ENCODE results near the gene DNAH3. TPM values are rescaled to one million over a fixed set of nuclear protein-coding genes. Genes with fewer than 3 reads are reported as not detected.
A peak's percentile ranks its signal among the peaks of the same experiment; 100 is the strongest.

The DNAH3 gene
- total RNA-seq, 1 experiment from 2014 or later = 0.70 TPM

DNA sequence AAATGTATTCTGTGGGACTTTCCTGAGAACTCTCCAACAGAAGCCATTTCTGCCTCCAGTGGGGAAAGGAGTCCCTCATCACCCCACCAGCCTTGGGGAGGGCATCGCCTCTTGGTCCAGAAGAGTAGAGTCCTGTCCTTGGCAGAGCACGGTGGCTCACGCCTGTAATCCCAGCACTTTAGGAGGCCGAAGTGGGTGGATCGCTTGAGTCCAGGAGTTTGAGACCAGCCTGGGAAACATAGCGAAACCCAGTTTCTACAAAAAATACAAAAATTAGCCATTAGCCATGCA, 209.1 kb downstream of the DNAH3 start:
- TF ChIP-seq EZH2 (IDR thresholded peaks at IDR 0.05; ENCODE audit: low read depth) = no peak
- TF ChIP-seq, protein P1, sequence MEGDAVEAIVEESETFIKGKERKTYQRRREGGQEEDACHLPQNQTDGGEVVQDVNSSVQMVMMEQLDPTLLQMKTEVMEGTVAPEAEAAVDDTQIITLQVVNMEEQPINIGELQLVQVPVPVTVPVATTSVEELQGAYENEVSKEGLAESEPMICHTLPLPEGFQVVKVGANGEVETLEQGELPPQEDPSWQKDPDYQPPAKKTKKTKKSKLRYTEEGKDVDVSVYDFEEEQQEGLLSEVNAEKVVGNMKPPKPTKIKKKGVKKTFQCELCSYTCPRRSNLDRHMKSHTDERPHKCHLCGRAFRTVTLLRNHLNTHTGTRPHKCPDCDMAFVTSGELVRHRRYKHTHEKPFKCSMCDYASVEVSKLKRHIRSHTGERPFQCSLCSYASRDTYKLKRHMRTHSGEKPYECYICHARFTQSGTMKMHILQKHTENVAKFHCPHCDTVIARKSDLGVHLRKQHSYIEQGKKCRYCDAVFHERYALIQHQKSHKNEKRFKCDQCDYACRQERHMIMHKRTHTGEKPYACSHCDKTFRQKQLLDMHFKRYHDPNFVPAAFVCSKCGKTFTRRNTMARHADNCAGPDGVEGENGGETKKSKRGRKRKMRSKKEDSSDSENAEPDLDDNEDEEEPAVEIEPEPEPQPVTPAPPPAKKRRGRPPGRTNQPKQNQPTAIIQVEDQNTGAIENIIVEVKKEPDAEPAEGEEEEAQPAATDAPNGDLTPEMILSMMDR (conservative IDR thresholded peaks at IDR 0.05) = no peak
- intact Hi-C loops (cut with micrococcal nuclease; ENCODE audit: unreplicated experiment) = no loop called here
- POLR2A ChIA-PET (ENCODE audit: unreplicated experiment) = no interaction called here

DNA sequence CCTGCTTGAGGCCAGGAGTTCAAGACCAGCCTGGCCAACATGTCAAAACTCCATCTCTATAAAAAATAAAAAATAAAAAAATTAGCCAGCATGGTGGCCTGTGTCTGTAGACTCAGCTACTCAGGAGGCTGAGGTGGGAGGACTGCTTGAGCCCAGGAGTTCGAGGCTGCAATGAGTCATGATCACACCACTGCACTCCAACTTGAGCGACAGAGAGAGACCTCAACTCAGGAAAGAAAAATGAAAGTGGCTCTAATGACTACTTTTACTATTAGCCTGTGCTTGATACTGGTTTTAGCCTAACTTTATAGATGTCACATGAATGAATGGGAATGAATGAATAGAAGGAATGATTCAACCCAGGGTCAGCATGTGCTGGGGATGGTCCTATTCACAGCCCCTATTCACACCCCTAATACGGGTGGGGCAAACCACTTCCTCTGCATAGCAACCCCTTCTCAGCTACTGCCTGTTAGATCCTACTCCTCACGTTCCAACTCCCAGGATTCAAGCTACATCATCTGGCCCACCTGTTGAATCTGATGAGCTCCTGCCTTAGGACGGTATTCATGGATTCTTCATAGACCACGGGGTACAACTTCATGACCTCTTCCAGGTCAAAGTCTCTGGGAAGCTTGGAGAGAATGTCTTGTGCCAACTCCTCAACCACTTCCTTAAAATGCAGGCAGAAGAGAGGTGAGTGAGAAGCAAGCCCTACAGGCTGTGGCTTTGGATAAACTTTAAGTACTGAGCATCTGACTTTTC, 209.6 kb downstream of the DNAH3 start:
- H3F3A ChIP-seq (ENCODE audit: insufficient read depth, low read depth) = peaks cover 29% of the 10 kb centered on the region
- H3K9me3 ChIP-seq (ENCODE audit: insufficient read depth, low read depth) = no peaks in the 10 kb centered on the region
- H3K79me2 ChIP-seq (ENCODE audit: low read depth) = no peaks in the 10 kb centered on the region
- DNase-seq = no peak
- H3K4me3 ChIP-seq = no peak overlapping the region
- H4K20me1 ChIP-seq (ENCODE audit: insufficient read depth) = no peaks in the 10 kb centered on the region
- no peaks in the 10 kb centered on the region for H3K9me2 ChIP-seq (ENCODE audit: insufficient read depth)
- no peak overlapping the region for H3K4me2 ChIP-seq
- no peaks in the 10 kb centered on the region for H3K27me3 ChIP-seq (ENCODE audit: insufficient read depth, low read depth)
- H2AFZ ChIP-seq = no peak overlapping the region
- no peak for TF ChIP-seq EZH2 (IDR thresholded peaks at IDR 0.05; ENCODE audit: low read depth)
- TF ChIP-seq, protein P1 (conservative IDR thresholded peaks at IDR 0.05) = no peak
- intact Hi-C loops (cut with micrococcal nuclease; ENCODE audit: unreplicated experiment) = no loop called here
- H3K36me3 ChIP-seq (ENCODE audit: low read depth) = no peaks in the 10 kb centered on the region
- no TSS peak for BruUV-seq (replicated peaks)
- no peak overlapping the region for H3K27ac ChIP-seq
- peaks cover 31% of the 10 kb centered on the region for H3K4me1 ChIP-seq (replicated peaks; ENCODE audit: insufficient read depth)
- CTCF ChIA-PET = no interaction called here
- POLR2A ChIA-PET (ENCODE audit: unreplicated experiment) = no interaction called here

More for the DNA sequence above, 209.1 kb downstream of the DNAH3 start:
- no peak for DNase-seq
- Histone ChIP-seq H3F3A (ENCODE audit: insufficient read depth, low read depth) (peaks cover 29% of the 10 kb centered on the region), H3K27ac (no peak overlapping the region), H3K27me3 (ENCODE audit: insufficient read depth, low read depth) (no peaks in the 10 kb centered on the region), H3K4me1 (replicated peaks; ENCODE audit: insufficient read depth) (peaks cover 31% of the 10 kb centered on the region), H3K36me3 (ENCODE audit: low read depth) (no peaks in the 10 kb centered on the region), H4K20me1 (ENCODE audit: insufficient read depth) (no peaks in the 10 kb centered on the region), H3K9me2 (ENCODE audit: insufficient read depth) (no peaks in the 10 kb centered on the region), H3K4me2 (no peak overlapping the region), H3K9me3 (ENCODE audit: insufficient read depth, low read depth) (no peaks in the 10 kb centered on the region), H2AFZ (no peak overlapping the region), H3K4me3 (no peak overlapping the region), H3K79me2 (ENCODE audit: low read depth) (no peaks in the 10 kb centered on the region)
- CTCF ChIA-PET = no interaction called here
- BruUV-seq (replicated peaks) = no TSS peak

DNA sequence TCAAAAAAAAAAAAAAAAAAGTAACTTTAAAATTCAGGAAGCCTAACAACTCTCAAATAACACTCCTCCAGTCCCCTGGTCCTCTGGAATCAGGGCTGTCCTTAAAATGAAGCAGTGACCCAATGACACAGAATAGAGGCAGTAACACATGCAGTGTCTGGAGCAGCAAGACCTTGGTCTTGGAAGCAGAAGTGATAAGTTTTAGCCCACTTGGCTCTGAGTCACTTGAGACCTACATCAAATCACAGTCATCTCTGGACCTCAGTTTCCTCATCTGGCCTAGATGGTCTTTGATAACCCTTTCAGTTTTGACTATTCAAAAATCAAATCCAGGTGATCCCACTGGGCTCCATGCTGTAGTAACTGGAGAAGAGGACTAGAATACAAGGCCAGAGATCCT, 211.0 kb downstream of the DNAH3 start:
- CTCF ChIA-PET = no interaction called here
- Histone ChIP-seq H4K20me1 (ENCODE audit: insufficient read depth) (no peaks in the 10 kb centered on the region), H3K9me2 (ENCODE audit: insufficient read depth) (no peaks in the 10 kb centered on the region), H3F3A (ENCODE audit: insufficient read depth, low read depth) (peaks cover 29% of the 10 kb centered on the region), H3K4me1 (replicated peaks; ENCODE audit: insufficient read depth) (peaks cover 31% of the 10 kb centered on the region), H2AFZ (no peak overlapping the region), H3K27ac (0 out of 2 replicates have a peak overlapping the region, but pooled peaks have one; percentile 95), H3K27me3 (ENCODE audit: insufficient read depth, low read depth) (no peaks in the 10 kb centered on the region), H3K4me2 (no peak overlapping the region), H3K79me2 (ENCODE audit: low read depth) (no peaks in the 10 kb centered on the region), H3K9me3 (ENCODE audit: insufficient read depth, low read depth) (no peaks in the 10 kb centered on the region), H3K36me3 (ENCODE audit: low read depth) (no peaks in the 10 kb centered on the region), H3K4me3 (no peak overlapping the region)
- no peak for TF ChIP-seq EZH2 (IDR thresholded peaks at IDR 0.05; ENCODE audit: low read depth)
- TF ChIP-seq, protein P1 (conservative IDR thresholded peaks at IDR 0.05) = no peak
- no peak for DNase-seq
- intact Hi-C loops (cut with micrococcal nuclease; ENCODE audit: unreplicated experiment) = loop anchor here (2.0 to 5.0 kb wide), 2 partner anchors 39 to 87 kb away; partner anchors contain the start of genes DCUN1D3 and LYRM1
- BruUV-seq (replicated peaks) = no TSS peak
- POLR2A ChIA-PET (ENCODE audit: unreplicated experiment) = no interaction called here

All from PC-9 (cell line).